Lower leg skin (tissue), 3 donors: ENCODE measurements around the gene TTYH3.

Experiments used
- POLR2A ChIP-seq, 2 donors: fragments of 450-650 bp; IDR thresholded peaks; one replicate each; pipeline ENCODE4 v1.6.1; 2016 to 2017; ENCODE audit warnings: antibody characterized with exemption in 2 of 2, mild to moderate bottlenecking in 1 of 2, moderate library complexity in 1 of 2
- TF ChIP-seq, protein P1 (sequence below), 3 donors: fragments of 450-650 bp; IDR thresholded peaks; one replicate each; pipeline ENCODE4 v1.5.1; 2016; ENCODE audit warnings: antibody characterized with exemption in 3 of 3, mild to moderate bottlenecking in 3 of 3, moderate library complexity in 2 of 3

- TF ChIP-seq, protein P1, sequence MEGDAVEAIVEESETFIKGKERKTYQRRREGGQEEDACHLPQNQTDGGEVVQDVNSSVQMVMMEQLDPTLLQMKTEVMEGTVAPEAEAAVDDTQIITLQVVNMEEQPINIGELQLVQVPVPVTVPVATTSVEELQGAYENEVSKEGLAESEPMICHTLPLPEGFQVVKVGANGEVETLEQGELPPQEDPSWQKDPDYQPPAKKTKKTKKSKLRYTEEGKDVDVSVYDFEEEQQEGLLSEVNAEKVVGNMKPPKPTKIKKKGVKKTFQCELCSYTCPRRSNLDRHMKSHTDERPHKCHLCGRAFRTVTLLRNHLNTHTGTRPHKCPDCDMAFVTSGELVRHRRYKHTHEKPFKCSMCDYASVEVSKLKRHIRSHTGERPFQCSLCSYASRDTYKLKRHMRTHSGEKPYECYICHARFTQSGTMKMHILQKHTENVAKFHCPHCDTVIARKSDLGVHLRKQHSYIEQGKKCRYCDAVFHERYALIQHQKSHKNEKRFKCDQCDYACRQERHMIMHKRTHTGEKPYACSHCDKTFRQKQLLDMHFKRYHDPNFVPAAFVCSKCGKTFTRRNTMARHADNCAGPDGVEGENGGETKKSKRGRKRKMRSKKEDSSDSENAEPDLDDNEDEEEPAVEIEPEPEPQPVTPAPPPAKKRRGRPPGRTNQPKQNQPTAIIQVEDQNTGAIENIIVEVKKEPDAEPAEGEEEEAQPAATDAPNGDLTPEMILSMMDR (IDR thresholded peaks at IDR 0.05) = no peak
- TF ChIP-seq POLR2A (IDR thresholded peaks at IDR 0.05) = no peak
These were observed 5.2 kb upstream of the TTYH3 start for GRCh38 chr7:2626498-2627117.
